WERI-Rb-1 (cell line): Measurements from ENCODE around the gene SYT9.

ENCODE experiments used
- DNase-seq: peaks from one replicate; pipeline ENCODE4 v3.0.0-alpha.2; 2020
- H3K27ac ChIP-seq: fragments of 250-450 bp; sonication (Bioruptor Pico); 2 replicates; pipeline ENCODE4 v1.5.1; 2020; ENCODE audit warnings: mild to moderate bottlenecking, moderate library complexity
- H3K27me3 ChIP-seq: fragments of 250-450 bp; sonication (Bioruptor Pico); 2 replicates; pipeline ENCODE4 v1.5.1; 2021; ENCODE audit warnings: mild to moderate bottlenecking, low read depth, moderate library complexity; ENCODE audit not compliant: insufficient read depth, severe bottlenecking
- H3K36me3 ChIP-seq: fragments of 250-450 bp; sonication (Bioruptor Pico); 2 replicates; pipeline ENCODE4 v1.5.1; 2020; ENCODE audit warnings: mild to moderate bottlenecking, moderate library complexity
- H3K4me3 ChIP-seq: 2 replicates; pipeline ENCODE4 v1.5.1; 2011; ENCODE audit warnings: low read depth, mild to moderate bottlenecking, control low read depth, low read length
- H3K9me3 ChIP-seq: fragments of 250-450 bp; sonication (Bioruptor Pico); 2 replicates; pipeline ENCODE4 v1.5.1; 2021; ENCODE audit warnings: mild to moderate bottlenecking, moderate library complexity; ENCODE audit not compliant: severe bottlenecking
- CTCF ChIP-seq: IDR thresholded peaks from 2 replicates; pipeline ENCODE4 v1.5.1; 2011; ENCODE audit warnings: low read depth, mild to moderate bottlenecking, control low read depth, inconsistent platforms, low read length

Gene SYT9

GRCh38 chr11:7487360-7487759 lies 235.7 kb downstream of the SYT9 start:
- Histone ChIP-seq H3K27me3 (peaks cover 65% of the 10 kb centered on the region), H3K9me3 (no peaks in the 10 kb centered on the region), H3K36me3 (no peaks in the 10 kb centered on the region), H3K27ac (no peak overlapping the region), H3K4me3 (no peak overlapping the region)
- TF ChIP-seq CTCF = no peak
- DNase-seq = no peak

- no peak overlapping the region for H3K4me3 ChIP-seq
- DNase-seq = no peak
- no peaks in the 10 kb centered on the region for H3K36me3 ChIP-seq
- H3K9me3 ChIP-seq = no peaks in the 10 kb centered on the region
- no peak for TF ChIP-seq CTCF
- no peak overlapping the region for H3K27ac ChIP-seq
- H3K27me3 ChIP-seq = peaks cover 70% of the 10 kb centered on the region
These were observed 237.0 kb downstream of the SYT9 start for GRCh38 chr11:7488681-7489080.

- H3K27me3 ChIP-seq = peaks cover 64% of the 10 kb centered on the region
- no peaks in the 10 kb centered on the region for H3K36me3 ChIP-seq
- no peak overlapping the region for H3K4me3 ChIP-seq
- no peak for TF ChIP-seq CTCF
- no peak for DNase-seq
- H3K9me3 ChIP-seq = no peaks in the 10 kb centered on the region
- no peak overlapping the region for H3K27ac ChIP-seq
These were observed 237.7 kb downstream of the SYT9 start for GRCh38 chr11:7489376-7489775.

- no peak for TF ChIP-seq CTCF
- no peak overlapping the region for H3K4me3 ChIP-seq
- H3K9me3 ChIP-seq = no peaks in the 10 kb centered on the region
- DNase-seq = no peak
- peaks cover 62% of the 10 kb centered on the region for H3K27me3 ChIP-seq
- H3K27ac ChIP-seq = no peak overlapping the region
- no peaks in the 10 kb centered on the region for H3K36me3 ChIP-seq
These were observed 238.3 kb downstream of the SYT9 start for GRCh38 chr11:7490054-7490453.

- no peaks in the 10 kb centered on the region for H3K9me3 ChIP-seq
- TF ChIP-seq CTCF = no peak
- H3K4me3 ChIP-seq = no peak overlapping the region
- H3K27ac ChIP-seq = no peak overlapping the region
- H3K36me3 ChIP-seq = no peaks in the 10 kb centered on the region
- peaks cover 62% of the 10 kb centered on the region for H3K27me3 ChIP-seq
- DNase-seq = no peak
These were observed 238.8 kb downstream of the SYT9 start for GRCh38 chr11:7490535-7490934.

- Histone ChIP-seq H3K9me3 (no peaks in the 10 kb centered on the region), H3K4me3 (no peak overlapping the region), H3K36me3 (no peaks in the 10 kb centered on the region), H3K27me3 (peaks cover 57% of the 10 kb centered on the region), H3K27ac (no peak overlapping the region)
- no peak for TF ChIP-seq CTCF
- DNase-seq = no peak
These were observed 240.5 kb downstream of the SYT9 start for GRCh38 chr11:7492253-7492652.
